Body of pancreas (tissue), 4 donors: ENCODE measurements around the gene SIN3B.

Experiments
- POLR2A ChIP-seq, 3 donors: fragments of 450-650 bp; IDR thresholded peaks; one replicate each; pipeline ENCODE4 v1.6.1; 2016; ENCODE audit warnings: antibody characterized with exemption in 3 of 3, mild to moderate bottlenecking in 2 of 3
- TF ChIP-seq, protein P1 (sequence below), 7 experiments: fragments of 450-650 bp in 4 of 7; fragments of 200-600 bp in 3 of 7; sonication (generic) in 3 of 7; IDR thresholded peaks; one replicate each; pipeline ENCODE4 v1.5.1; 2016 to 2019; ENCODE audit warnings: antibody characterized with exemption in 7 of 7

DNA sequence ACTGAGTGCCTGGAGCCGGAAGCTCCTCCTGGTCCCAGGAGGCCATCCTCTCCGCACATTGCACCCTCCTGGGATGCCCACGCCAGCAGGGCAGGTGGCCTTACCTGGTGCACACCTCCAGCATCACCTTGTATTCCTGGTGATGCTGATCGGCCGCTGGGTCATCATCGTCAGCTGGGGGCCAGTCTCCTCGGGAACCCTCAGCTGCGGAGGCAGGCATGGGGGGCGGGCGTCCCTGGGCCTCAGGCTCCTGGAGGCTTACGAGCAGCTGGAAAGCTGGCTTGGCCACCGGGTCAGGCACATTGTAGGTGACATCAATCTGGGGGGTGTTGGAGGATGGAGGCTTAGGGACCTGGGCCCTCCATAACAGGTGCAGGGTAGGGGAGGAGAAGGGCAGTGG is 73.3 kb downstream of the SIN3B start:
- TF ChIP-seq POLR2A (IDR thresholded peaks at IDR 0.05), result no peak
- TF ChIP-seq, protein P1, sequence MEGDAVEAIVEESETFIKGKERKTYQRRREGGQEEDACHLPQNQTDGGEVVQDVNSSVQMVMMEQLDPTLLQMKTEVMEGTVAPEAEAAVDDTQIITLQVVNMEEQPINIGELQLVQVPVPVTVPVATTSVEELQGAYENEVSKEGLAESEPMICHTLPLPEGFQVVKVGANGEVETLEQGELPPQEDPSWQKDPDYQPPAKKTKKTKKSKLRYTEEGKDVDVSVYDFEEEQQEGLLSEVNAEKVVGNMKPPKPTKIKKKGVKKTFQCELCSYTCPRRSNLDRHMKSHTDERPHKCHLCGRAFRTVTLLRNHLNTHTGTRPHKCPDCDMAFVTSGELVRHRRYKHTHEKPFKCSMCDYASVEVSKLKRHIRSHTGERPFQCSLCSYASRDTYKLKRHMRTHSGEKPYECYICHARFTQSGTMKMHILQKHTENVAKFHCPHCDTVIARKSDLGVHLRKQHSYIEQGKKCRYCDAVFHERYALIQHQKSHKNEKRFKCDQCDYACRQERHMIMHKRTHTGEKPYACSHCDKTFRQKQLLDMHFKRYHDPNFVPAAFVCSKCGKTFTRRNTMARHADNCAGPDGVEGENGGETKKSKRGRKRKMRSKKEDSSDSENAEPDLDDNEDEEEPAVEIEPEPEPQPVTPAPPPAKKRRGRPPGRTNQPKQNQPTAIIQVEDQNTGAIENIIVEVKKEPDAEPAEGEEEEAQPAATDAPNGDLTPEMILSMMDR (IDR thresholded peaks at IDR 0.05), result no peak
